GM18907 (cell line): Measurements from ENCODE around the gene CHMP4A.
A peak's percentile ranks its signal among the peaks of the same experiment; 100 is the strongest.
"Not testable (repeated sequence)": the region's sequence is repeated elsewhere in the genome, so short reads cannot be mapped to it uniquely, and the experiment has no call there.

Source experiments
- ATAC-seq: cut with Tn5 transposase; IDR thresholded peaks from one replicate; pipeline ENCODE4 v1.9.1; 2021; ENCODE audit warnings: mild to moderate bottlenecking, moderate library complexity; ENCODE audit not compliant: unreplicated experiment

Gene CHMP4A

GRCh38 chr14:24231263-24232120, 18.2 kb upstream of the CHMP4A start:
- ATAC-seq, result peak; percentile 21

- no peak for ATAC-seq
These were observed 15.6 kb upstream of the CHMP4A start for GRCh38 chr14:24228902-24229301.

- ATAC-seq, result no peak
These were observed 13.2 kb upstream of the CHMP4A start for GRCh38 chr14:24226473-24226872.

DNA sequence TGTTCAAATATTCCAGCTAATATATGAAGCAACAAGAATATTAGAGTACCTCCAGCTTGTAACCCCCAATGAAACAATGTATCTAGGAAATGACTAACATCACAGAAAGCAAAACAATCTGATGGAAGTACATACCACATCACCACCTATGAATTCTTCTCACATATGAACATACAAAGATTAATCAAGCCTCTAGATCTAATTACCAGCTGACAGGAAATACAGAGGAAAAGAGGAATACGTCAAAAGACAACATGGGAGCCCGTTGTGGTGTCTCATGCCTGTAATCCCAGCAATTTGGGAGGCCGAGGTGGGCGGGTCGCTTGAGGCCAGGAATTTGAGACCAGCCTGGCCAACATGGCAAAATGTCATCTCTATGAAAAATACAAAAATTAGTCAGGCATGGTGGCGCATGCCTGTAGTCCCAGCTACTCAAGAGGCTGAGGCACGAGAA, 11.4 kb upstream of the CHMP4A start:
- ATAC-seq, result no peak

DNA sequence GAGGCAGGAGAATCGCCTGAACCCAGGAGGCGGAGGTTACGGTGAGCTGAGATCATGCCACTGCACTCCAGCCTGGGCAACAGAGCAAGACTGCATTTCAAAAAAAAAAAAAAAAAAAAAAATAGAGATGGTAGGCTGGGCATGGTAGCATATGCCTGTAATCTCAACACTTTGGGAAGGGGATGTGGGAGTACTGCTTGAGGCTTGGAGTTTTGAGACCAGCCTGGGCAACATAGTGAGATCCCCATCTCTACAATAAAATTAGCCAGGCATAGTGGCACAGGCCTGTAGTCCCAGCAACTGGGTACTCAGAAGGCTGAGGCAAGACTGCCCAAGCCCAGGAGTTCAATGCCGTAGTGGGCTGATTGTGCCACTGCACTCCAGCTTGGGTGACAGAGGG, 9.7 kb upstream of the CHMP4A start:
- ATAC-seq, result not testable (repeated sequence)

DNA sequence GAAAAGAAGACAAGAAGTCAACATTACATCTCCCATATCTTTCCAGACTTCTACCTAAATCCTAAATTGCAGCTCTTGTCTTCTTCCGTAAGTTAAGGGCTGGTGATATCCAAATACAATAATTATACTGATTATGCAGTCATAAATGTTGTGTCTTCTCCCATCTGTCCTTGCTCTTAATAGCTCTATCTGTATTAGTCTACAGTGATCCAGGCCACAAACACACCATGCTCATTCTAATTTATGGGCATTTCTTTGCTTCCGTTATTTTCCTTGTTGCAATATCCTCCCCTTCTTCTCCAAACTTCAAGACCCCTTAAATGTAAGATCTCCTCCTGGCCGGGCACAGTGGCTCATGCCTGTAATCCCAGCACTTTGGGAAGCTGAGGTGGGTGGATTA, 6.2 kb upstream of the CHMP4A start:
- ATAC-seq, result no peak

GRCh38 chr14:24219080-24219479, 5.8 kb upstream of the CHMP4A start:
- ATAC-seq, result no peak

DNA sequence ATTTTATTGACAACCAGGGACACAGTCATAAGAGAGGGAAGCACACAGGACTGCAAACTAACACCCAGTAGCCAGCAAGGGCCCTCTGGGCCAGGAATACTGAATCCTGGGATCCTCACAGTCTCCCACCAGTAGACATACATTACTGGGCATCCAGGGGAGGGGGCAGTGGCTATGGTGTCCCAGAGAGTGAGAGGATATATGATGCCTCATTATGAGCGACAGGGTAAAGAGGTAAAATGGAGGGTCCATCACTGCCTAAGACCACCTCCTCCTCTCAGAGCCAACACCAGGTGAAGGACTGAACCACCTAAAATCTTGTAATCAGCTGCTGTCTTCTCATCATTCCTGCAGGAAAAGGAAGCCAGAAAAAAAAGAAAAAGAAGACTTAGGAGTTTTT, 3.6 kb upstream of the CHMP4A start:
- not testable (repeated sequence) for ATAC-seq

DNA sequence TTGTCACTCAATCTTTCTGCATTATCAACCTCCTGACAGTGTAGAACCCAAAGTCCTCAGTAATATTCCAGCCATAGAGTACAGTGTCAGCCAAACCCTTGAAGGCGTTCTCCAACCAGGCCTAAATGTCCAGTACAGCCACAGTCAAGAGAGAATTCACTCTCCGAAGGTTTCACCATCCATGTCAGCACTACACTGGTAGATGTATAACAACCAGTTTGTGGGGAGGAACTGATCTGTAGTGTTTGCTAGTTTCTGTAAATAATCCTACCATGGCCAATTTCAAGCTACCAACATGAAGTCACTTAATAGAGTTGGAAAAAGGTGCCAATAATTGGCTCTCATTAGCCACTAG, 3.0 kb upstream of the CHMP4A start:
- ATAC-seq, result no peak

DNA sequence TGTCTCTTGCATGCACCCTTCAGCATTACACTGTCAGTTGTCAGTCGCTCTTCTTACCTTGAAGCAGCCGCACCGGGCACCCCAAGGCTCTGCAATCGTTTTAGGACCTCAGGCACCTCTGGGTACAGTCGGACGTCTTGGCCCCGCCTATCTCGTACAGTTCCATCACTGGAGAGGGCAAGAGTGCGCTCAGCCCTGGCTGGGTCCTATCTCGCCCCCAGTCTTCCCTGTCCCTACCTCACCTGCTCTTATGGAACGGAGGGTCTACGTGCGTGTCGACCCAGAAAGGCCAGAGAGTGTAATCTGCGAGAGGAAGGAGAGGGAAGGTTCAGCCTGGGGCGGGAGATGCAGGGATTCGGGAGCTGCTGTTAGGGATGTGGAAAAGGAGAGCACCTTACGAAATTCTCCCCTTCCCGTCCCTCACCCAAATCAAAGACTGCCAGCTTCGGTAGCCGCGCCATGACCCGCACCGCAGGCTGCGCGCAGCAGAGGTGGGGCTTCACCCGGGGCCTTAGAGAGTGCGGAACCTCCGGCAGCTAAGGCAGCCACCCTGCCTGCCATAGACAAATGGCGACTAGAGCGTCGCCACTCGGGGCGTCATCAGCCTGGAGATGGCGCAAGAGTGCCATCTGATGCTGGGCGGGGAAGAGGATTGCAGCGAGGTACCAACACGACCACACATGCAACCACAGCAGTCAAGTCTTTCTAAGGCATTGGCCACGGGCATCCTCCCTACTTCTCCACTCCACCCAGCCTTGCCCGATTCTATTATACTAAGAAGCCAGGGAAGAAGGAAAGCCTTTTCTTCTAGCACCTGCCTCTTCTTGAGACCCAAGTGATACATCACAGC, 2.4 kb upstream of the CHMP4A start, which contains the start of gene MDP1:
Gene MDP1, minus strand, starts transcription at position 572 of the 850 bp plus-strand sequence. Its CDS starts 111 bp downstream, at position 461.
- ATAC-seq, result peak; percentile 66

DNA sequence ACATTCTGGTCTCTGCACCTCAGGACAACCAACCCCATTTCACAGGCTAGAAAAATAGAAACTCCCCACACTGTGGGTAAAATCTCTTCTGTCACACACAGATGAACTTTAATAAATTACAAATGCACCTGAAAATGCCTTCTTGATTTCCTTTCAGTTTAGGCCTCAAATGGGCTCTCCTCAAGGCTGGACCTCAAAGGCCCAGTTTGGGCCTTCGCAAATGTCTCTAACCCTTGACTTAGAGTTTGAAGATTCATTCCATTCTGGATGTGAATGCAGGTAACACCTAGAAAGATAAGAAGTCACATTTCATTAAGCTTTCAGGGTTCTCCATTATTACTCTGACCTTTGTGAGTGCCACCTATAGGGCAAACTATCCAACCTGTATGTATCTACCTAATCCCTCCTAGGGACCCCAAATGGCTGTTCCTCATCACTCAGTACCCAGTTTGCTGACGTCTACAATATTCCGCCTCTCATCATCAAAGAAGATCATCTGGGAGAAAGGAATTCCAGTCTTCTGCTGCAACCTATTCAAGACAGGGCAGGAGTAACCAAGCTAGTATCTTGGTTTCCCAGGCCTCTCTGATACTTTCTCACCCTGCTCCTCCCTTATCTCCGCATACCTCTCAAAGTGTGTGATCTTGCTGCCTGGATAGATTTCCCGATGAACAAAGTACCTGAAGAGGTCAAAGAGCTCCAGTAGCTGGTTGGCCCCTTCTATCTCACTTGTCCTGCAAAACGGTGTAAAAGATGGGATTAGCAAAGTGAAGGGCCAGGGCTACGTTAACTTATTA, 776 bp upstream of the CHMP4A start:
- no peak for ATAC-seq

GRCh38 chr14:24211311-24211710, 2.0 kb downstream of the CHMP4A start:
- no peak for ATAC-seq

GRCh38 chr14:24207625-24208024, 5.7 kb downstream of the CHMP4A start:
- no peak for ATAC-seq

DNA sequence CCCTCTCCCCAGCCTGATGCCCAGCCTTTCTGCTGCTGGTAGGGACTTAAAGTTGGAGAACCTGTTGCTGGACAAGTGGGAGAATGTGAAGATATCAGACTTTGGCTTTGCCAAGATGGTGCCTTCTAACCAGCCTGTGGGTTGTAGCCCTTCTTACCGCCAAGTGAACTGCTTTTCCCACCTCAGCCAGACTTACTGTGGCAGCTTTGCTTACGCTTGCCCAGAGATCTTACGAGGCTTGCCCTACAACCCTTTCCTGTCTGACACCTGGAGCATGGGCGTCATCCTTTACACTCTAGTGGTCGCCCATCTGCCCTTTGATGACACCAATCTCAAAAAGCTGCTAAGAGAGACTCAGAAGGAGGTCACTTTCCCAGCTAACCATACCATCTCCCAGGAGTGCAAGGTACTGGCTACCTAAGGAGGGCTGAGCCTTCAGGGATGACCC, 6.2 kb downstream of the CHMP4A start:
- no peak for ATAC-seq

DNA sequence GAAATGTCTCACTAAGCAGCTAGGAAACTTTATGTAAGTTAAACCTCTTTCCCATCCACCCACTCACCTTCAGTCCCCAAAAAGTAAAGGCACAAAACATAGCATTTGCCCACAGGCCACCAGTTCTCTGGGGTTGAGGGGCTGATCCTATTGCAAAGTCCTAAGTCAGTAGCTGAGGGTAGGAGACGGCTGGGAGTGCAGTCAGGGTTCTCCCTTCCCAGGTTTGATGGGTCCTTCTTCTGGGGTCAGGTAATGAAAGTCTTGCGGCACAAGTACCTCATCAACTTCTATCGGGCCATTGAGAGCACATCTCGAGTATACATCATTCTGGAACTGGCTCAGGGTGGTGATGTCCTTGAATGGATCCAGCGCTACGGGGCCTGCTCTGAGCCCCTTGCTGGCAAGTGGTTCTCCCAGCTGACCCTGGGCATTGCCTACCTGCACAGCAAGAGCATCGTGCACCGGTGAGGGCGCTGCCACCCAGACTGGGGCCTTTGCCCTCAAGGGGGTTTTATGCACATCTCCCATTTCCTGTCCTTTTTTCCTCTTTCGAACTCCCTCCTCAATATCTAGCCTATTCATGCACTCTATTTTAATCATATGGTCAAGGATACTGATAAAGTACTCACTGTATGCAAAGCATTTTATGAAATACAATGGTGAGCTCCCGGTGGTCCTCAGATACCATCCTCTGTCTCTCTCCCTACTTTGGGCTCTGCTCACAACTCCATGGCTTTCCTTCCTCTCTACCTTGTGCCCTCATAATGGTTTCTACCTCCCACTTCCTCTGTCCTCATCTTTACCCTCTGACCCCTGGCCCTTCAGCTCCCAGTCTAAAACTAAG, 6.8 kb downstream of the CHMP4A start:
- ATAC-seq, result no peak

- no peak for ATAC-seq
These were observed 8.8 kb downstream of the CHMP4A start for GRCh38 chr14:24204163-24205146.

DNA sequence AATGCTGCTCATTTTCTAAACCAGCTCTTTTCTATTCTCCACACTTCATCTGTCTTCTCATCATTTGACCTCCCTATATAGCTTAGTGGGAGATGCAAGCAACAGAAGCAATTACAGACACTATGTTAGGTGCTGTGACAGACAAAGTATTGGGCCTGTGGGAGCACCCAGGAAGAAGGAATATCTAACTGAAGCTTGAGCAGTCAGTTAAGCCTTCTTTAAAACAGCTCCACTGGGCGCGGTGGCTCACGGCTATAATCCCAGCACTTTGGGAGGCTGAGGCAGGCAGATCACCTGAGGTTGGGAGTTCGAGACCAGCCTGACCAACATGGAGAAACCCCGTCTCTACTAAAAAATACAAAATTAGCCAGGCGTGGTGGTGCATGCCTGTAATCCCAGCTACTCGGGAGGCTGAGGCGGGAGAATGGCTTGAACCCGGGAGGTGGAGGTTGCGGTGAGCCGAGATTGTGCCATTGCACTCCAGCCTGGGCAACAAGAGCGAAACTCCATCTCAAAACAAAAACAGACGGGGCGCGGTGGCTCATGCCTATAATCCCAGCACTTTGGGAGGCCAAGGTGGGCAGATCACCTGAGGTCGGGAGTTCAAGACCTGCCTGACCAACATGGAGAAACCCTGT, 9.9 kb downstream of the CHMP4A start:
- not testable (repeated sequence) for ATAC-seq

GRCh38 chr14:24202538-24202937, 10.8 kb downstream of the CHMP4A start:
- ATAC-seq, result not testable (repeated sequence)
